ENCODE results near the gene PRRT3. TPM values are rescaled to one million over a fixed set of nuclear protein-coding genes. Genes with fewer than 3 reads are reported as not detected.

Gene PRRT3
- total and polyA plus RNA-seq, 2 of the 4 experiments (the other 2 are of a cell fraction): 0.72 to 4.2 TPM

GRCh38 chr3:9965200-9965875, 13.1 kb upstream of the PRRT3 start:
- H3K79me1 ChIP-seq (ENCODE audit: low read depth in 1 of 2, low read length in 2 of 2): peaks cover 3 to 17% of the 10 kb centered on the region in 2 experiments; a peak in 3 of 4 replicates
- CTCF ChIA-PET: no interaction called here

More at GRCh38 chr3:9965200-9965875, 13.1 kb upstream of the PRRT3 start:
- Histone ChIP-seq H4K8ac (ENCODE audit: low read depth in 2 of 2, low read length in 2 of 2) (no peak overlapping the region), H4K5ac (ENCODE audit: low read depth, low read length) (no peak overlapping the region), H3K14ac (replicated peaks; ENCODE audit: low read depth, low read length) (no peak overlapping the region), H3K27me3 (ENCODE audit: control insufficient read depth, insufficient read depth, low read length) (no peaks in the 10 kb centered on the region), H2BK5ac (ENCODE audit: low read depth, low read length, poor library complexity, severe bottlenecking) (no peak overlapping the region), H2AK9ac (replicated peaks; ENCODE audit: low read depth, low read length, poor library complexity) (no peak overlapping the region), H2AFZ (replicated peaks; ENCODE audit: low read length, poor library complexity) (no peak overlapping the region), H3K4ac (ENCODE audit: low read depth, low read length) (no peak overlapping the region), H3K9me3 (ENCODE audit: control insufficient read depth, insufficient read depth, low read length) (no peaks in the 10 kb centered on the region), H3K36me3 (ENCODE audit: control insufficient read depth, insufficient read depth, low read length) (peaks cover 18% of the 10 kb centered on the region), H2BK120ac (ENCODE audit: low read depth, low read length) (no peak overlapping the region), H3K9ac (ENCODE audit: low read depth, low read length) (no peak overlapping the region), H3K9me1 (ENCODE audit: insufficient read depth, low read length) (peaks cover 6% of the 10 kb centered on the region), H3K18ac (ENCODE audit: low read depth, low read length) (no peak overlapping the region), H4K20me1 (ENCODE audit: insufficient read depth, low read length) (peaks cover 3% of the 10 kb centered on the region; the same call in 1 of the 2 replicates), H2BK15ac (ENCODE audit: low read depth, low read length) (no peak overlapping the region), H3K4me2 (ENCODE audit: low read depth, low read length) (no peak overlapping the region), H3K56ac (ENCODE audit: extremely low read depth, insufficient read depth, low read length) (no peak overlapping the region), H2BK20ac (ENCODE audit: low read depth, low read length) (no peak overlapping the region), H3K4me1 (ENCODE audit: control insufficient read depth, insufficient read depth, low read length) (peaks cover 6% of the 10 kb centered on the region), H3K23ac (ENCODE audit: low read depth, low read length) (no peak overlapping the region), H3K4me3 (ENCODE audit: insufficient read depth, low read depth, low read length) (no peak overlapping the region), H4K91ac (ENCODE audit: insufficient read depth, low read depth, low read length) (no peak overlapping the region), H3K27ac (ENCODE audit: insufficient read depth, low read length) (no peak overlapping the region), H2AK5ac (ENCODE audit: low read depth, low read length) (no peak overlapping the region)
- ATAC-seq (ENCODE audit: low read depth) (no peak), DNase-seq (no peak)
- intact Hi-C loops (cut with micrococcal nuclease): no loop called here
- BruUV-seq (replicated peaks): no TSS peak
- WGBS, 2 experiments (ENCODE audit: extremely low coverage in 2 of 2, insufficient read length in 1 of 2): no CpG with 5 or more reads among the region's 6 CpGs
- dilution Hi-C loops (cut with HindIII; ENCODE audit: low sequenced_read_pairs, unreplicated experiment): no loop called here
- TF ChIP-seq RCOR1 (IDR thresholded peaks at IDR 0.05; ENCODE audit: insufficient replicate concordance, low read length) (no peak), USF2 (IDR thresholded peaks at IDR 0.05; ENCODE audit: low read depth, low read length) (no peak), MXI1 (IDR thresholded peaks at IDR 0.05; ENCODE audit: borderline replicate concordance, low read depth, low read length) (no peak)
- in situ Hi-C loops (cut with MboI; ENCODE audit: low sequenced_read_pairs): no loop called here
- POLR2A ChIA-PET (ENCODE audit: unreplicated experiment): no interaction called here
